ENCODE results near the gene KCNJ5.

DNA sequence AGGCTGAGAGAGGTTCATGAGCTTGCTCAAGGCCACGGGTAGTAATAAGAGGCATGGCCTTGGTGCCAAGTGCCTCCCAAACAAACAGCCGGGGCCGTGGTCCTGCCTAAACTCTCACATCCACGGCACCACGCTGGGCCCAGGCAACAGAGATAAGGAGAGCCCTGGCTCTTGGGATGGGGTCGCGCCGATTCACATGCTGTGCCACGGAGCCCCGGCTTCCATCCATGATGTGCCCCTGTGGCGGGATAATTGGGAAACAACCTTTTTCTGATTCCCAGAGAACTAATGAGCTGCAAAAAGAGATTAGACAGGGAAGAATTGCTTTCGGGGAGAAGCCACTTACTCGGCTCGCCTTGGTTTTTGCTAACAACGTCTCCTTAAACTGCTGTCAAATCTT lies 29.5 kb downstream of the KCNJ5 start:
- TF ChIP-seq, protein P1, sequence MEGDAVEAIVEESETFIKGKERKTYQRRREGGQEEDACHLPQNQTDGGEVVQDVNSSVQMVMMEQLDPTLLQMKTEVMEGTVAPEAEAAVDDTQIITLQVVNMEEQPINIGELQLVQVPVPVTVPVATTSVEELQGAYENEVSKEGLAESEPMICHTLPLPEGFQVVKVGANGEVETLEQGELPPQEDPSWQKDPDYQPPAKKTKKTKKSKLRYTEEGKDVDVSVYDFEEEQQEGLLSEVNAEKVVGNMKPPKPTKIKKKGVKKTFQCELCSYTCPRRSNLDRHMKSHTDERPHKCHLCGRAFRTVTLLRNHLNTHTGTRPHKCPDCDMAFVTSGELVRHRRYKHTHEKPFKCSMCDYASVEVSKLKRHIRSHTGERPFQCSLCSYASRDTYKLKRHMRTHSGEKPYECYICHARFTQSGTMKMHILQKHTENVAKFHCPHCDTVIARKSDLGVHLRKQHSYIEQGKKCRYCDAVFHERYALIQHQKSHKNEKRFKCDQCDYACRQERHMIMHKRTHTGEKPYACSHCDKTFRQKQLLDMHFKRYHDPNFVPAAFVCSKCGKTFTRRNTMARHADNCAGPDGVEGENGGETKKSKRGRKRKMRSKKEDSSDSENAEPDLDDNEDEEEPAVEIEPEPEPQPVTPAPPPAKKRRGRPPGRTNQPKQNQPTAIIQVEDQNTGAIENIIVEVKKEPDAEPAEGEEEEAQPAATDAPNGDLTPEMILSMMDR (IDR thresholded peaks at IDR 0.05; ENCODE audit: insufficient read depth, low read length) = no peak
- TF ChIP-seq POLR2AphosphoS5 (IDR thresholded peaks at IDR 0.05; ENCODE audit: low read depth) (no peak), GABPA (IDR thresholded peaks at IDR 0.05; ENCODE audit: low read depth) (no peak), SPI1 (IDR thresholded peaks at IDR 0.05; ENCODE audit: borderline replicate concordance, low read depth) (no peak)
- TF ChIP-seq, protein P2, sequence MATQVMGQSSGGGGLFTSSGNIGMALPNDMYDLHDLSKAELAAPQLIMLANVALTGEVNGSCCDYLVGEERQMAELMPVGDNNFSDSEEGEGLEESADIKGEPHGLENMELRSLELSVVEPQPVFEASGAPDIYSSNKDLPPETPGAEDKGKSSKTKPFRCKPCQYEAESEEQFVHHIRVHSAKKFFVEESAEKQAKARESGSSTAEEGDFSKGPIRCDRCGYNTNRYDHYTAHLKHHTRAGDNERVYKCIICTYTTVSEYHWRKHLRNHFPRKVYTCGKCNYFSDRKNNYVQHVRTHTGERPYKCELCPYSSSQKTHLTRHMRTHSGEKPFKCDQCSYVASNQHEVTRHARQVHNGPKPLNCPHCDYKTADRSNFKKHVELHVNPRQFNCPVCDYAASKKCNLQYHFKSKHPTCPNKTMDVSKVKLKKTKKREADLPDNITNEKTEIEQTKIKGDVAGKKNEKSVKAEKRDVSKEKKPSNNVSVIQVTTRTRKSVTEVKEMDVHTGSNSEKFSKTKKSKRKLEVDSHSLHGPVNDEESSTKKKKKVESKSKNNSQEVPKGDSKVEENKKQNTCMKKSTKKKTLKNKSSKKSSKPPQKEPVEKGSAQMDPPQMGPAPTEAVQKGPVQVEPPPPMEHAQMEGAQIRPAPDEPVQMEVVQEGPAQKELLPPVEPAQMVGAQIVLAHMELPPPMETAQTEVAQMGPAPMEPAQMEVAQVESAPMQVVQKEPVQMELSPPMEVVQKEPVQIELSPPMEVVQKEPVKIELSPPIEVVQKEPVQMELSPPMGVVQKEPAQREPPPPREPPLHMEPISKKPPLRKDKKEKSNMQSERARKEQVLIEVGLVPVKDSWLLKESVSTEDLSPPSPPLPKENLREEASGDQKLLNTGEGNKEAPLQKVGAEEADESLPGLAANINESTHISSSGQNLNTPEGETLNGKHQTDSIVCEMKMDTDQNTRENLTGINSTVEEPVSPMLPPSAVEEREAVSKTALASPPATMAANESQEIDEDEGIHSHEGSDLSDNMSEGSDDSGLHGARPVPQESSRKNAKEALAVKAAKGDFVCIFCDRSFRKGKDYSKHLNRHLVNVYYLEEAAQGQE (IDR thresholded peaks at IDR 0.05; ENCODE audit: insufficient replicate concordance, low read depth) = no peak

Measured in HL-60 (cell line).